ENCODE results near the gene SHTN1.

DNA sequence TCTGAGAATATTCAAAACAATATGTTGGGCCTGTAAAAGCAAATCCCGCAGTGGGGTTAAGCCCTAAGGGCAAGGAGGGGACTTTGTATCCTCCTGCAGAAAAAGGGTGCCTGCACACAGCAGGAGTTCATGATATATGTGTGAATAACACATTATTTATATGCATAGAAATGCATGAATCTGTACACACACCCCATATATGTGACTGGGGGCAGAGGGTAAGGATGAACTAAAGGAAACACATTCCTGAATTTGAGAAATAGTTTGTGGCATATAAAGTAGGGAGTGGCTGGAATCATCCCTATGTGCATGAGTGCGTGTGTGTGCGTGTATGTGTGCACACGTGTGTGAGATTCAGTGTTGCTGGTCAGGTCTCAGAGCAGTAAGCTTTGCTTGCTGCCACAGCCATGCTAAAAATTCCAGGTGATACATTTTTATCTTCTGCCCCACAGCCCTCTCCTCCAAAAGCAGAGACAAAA lies 136.8 kb downstream of the SHTN1 start:
- no peak for TF ChIP-seq CTCF (conservative IDR thresholded peaks at IDR 0.05; ENCODE audit: low read length)
- no peak for TF ChIP-seq EZH2phosphoT487 (IDR thresholded peaks at IDR 0.05; ENCODE audit: borderline replicate concordance)
